Body of pancreas (tissue), 4 donors: ENCODE measurements around the gene SMARCA4. TPM values are rescaled to one million over a fixed set of nuclear protein-coding genes. Genes with fewer than 3 reads are reported as not detected.

Experiments used
- ATAC-seq: fragments of 150-250 bp; one replicate; pipeline ENCODE4 v1.9.1; 2016
- DNase-seq, 4 donors: peaks; one replicate each; pipeline ENCODE4 v3.0.0-alpha.2; 2019
- H3K27ac ChIP-seq, 4 donors: fragments of 200-600 bp; sonication (generic); 1 replicate in 3 of 4; 2 replicates in 1 of 4; pipeline versions ENCODE4 v1.5.1 to v1.6.1; 2016 to 2019; ENCODE audit warnings: mild to moderate bottlenecking in 1 of 4, mixed read lengths in 1 of 4, moderate library complexity in 1 of 4
- H3K27me3 ChIP-seq, 2 donors: fragments of 200-600 bp; sonication (generic); one replicate each; pipeline ENCODE4 v1.6.0; 2016; ENCODE audit warnings: mild to moderate bottlenecking in 1 of 2
- H3K36me3 ChIP-seq, 2 donors: fragments of 200-600 bp; sonication (generic); replicated peaks in 1 of 2; 2 replicates each; pipeline ENCODE4 v1.5.1; 2016; ENCODE audit warnings: low read depth in 2 of 2; ENCODE audit not compliant: insufficient read depth in 1 of 2
- H3K4me1 ChIP-seq: fragments of 200-600 bp; sonication (generic); one replicate; pipeline ENCODE4 v1.6.0; 2016
- H3K4me3 ChIP-seq, 2 donors: fragments of 200-600 bp; sonication (generic); 1 replicate in 1 of 2; 2 replicates in 1 of 2; pipeline ENCODE4 v1.5.1; 2016 to 2019
- H3K9me3 ChIP-seq, 3 donors: fragments of 200-600 bp; sonication (generic); 1 replicate in 2 of 3; 2 replicates in 1 of 3; pipeline ENCODE4 v1.5.1; 2016
- POLR2A ChIP-seq, 3 donors: fragments of 450-650 bp; IDR thresholded peaks; one replicate each; pipeline ENCODE4 v1.6.1; 2016; ENCODE audit warnings: antibody characterized with exemption in 3 of 3, mild to moderate bottlenecking in 2 of 3
- WGBS, 2 donors: methylation state at CpG; one replicate each; pipeline ENCODE4 v1.1.5; 2017; 5-methylcytosine and 5-hydroxymethylcytosine counted together
- intact Hi-C: fragments of 100-400 bp; cut with DNase I; formaldehyde crosslinking; loops from one replicate; pipeline ENCODE4 v1.15.1; 2023
- total RNA-seq, 2 donors: library from RNA; depleted of rRNA; stranded (reverse); fragments of >200 nt; gene quantifications; one replicate each; pipeline ENCODE4 v1.1.0, GENCODE V29; 2016
- TF ChIP-seq, protein P1 (sequence below), 7 experiments: fragments of 450-650 bp in 4 of 7; fragments of 200-600 bp in 3 of 7; sonication (generic) in 3 of 7; IDR thresholded peaks; one replicate each; pipeline ENCODE4 v1.5.1; 2016 to 2019; ENCODE audit warnings: antibody characterized with exemption in 7 of 7

The SMARCA4 gene
- total RNA-seq, 2 donors from 2014 or later = 56.3 to 120 TPM

- intact Hi-C loops = loop anchor here (10.0 kb wide), 1 partner anchor 445 kb away; no protein-coding TSS in a partner anchor
- Histone ChIP-seq H3K27ac (no peak overlapping the region), H3K27me3 (no peaks in the 10 kb centered on the region), H3K4me3 (no peak overlapping the region), H3K36me3 (peaks cover 2 to 34% of the 10 kb centered on the region in 2 donors), H3K4me1 (no peaks in the 10 kb centered on the region), H3K9me3 (no peaks in the 10 kb centered on the region)
- ATAC-seq = no peak
- WGBS, 2 donors = 95 to 100% methylated on average over 1 to 9 of the region's 9 CpGs
- no peak for DNase-seq
- TF ChIP-seq, protein P1, sequence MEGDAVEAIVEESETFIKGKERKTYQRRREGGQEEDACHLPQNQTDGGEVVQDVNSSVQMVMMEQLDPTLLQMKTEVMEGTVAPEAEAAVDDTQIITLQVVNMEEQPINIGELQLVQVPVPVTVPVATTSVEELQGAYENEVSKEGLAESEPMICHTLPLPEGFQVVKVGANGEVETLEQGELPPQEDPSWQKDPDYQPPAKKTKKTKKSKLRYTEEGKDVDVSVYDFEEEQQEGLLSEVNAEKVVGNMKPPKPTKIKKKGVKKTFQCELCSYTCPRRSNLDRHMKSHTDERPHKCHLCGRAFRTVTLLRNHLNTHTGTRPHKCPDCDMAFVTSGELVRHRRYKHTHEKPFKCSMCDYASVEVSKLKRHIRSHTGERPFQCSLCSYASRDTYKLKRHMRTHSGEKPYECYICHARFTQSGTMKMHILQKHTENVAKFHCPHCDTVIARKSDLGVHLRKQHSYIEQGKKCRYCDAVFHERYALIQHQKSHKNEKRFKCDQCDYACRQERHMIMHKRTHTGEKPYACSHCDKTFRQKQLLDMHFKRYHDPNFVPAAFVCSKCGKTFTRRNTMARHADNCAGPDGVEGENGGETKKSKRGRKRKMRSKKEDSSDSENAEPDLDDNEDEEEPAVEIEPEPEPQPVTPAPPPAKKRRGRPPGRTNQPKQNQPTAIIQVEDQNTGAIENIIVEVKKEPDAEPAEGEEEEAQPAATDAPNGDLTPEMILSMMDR (IDR thresholded peaks at IDR 0.05) = no peak
- TF ChIP-seq POLR2A (IDR thresholded peaks at IDR 0.05) = no peak
Observed at GRCh38 chr19:11010041-11010440, 49.2 kb downstream of the SMARCA4 start.

DNA sequence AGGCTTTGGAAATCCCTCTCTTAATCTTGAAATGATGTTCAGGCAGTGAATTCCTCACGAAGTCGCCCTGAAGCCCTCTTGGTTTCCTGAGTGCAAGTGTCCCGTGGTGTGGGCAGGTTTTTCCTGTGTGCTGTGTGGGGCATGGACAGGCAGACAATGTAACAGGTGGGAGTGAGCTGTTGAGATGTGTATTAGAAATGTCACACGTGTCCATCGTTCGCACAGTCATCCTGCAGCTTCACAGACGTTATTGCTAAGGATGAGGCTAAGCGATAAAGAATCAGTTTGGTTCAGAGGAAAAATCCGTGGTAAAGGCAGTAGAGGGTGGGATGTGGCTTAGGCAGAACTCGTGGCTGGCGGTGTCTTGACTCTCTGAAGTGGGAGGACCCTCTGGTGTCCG lies 51.7 kb downstream of the SMARCA4 start:
- no peak for TF ChIP-seq POLR2A (IDR thresholded peaks at IDR 0.05)
- TF ChIP-seq, protein P1 (IDR thresholded peaks at IDR 0.05) = no peak
- H3K9me3 ChIP-seq = no peaks in the 10 kb centered on the region
- intact Hi-C loops = loop anchor here (10.0 kb wide), 1 partner anchor 442 kb away; no protein-coding TSS in a partner anchor
- H3K27me3 ChIP-seq = no peaks in the 10 kb centered on the region
- H3K4me3 ChIP-seq = no peak overlapping the region
- H3K4me1 ChIP-seq = no peaks in the 10 kb centered on the region
- DNase-seq = no peak
- 87% methylated on average over 12 of the region's 12 CpGs for WGBS, 2 donors
- ATAC-seq = no peak
- H3K36me3 ChIP-seq = peaks cover 7 to 37% of the 10 kb centered on the region in 2 donors
- no peak overlapping the region for H3K27ac ChIP-seq

DNA sequence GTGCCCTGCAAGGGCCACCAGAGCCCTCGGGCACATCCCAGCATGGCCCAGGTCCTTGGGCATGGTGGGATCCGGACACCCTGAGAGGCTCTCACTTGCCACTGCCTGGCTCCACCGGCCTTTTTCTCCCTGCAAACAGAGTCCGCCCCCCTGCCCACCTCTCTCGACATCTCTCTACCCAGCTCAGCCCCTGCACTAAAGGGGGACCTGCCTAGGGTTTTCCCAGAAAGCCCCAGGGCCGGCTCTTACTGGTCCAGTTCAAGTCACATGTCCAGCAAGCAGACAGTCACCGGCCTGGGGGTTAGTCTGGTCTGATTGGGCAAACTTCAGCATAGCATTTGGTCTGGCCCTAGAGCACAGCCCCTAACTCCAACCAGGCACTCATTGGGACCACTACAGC lies 52.9 kb downstream of the SMARCA4 start:
- DNase-seq = no peak
- H3K4me3 ChIP-seq = no peak overlapping the region
- no peak overlapping the region for H3K27ac ChIP-seq
- WGBS, 2 donors = 92 to 100% methylated on average over 2 to 7 of the region's 7 CpGs
- H3K27me3 ChIP-seq = no peaks in the 10 kb centered on the region
- no peak for TF ChIP-seq POLR2A (IDR thresholded peaks at IDR 0.05)
- TF ChIP-seq, protein P1 (IDR thresholded peaks at IDR 0.05) = no peak
- no peaks in the 10 kb centered on the region for H3K4me1 ChIP-seq
- ATAC-seq = no peak
- H3K9me3 ChIP-seq = no peaks in the 10 kb centered on the region
- intact Hi-C loops = loop anchor here (10.0 kb wide), 1 partner anchor 441 kb away; no protein-coding TSS in a partner anchor
- H3K36me3 ChIP-seq = peaks cover 7 to 33% of the 10 kb centered on the region in 2 donors

GRCh38 chr19:11014403-11014911 lies 53.6 kb downstream of the SMARCA4 start:
- Histone ChIP-seq H3K36me3 (peaks cover 7 to 38% of the 10 kb centered on the region in 2 donors), H3K4me1 (no peaks in the 10 kb centered on the region), H3K4me3 (no peak overlapping the region), H3K9me3 (no peaks in the 10 kb centered on the region), H3K27me3 (no peaks in the 10 kb centered on the region), H3K27ac (no peak overlapping the region)
- TF ChIP-seq, protein P1 (IDR thresholded peaks at IDR 0.05) = no peak
- no peak for TF ChIP-seq POLR2A (IDR thresholded peaks at IDR 0.05)
- DNase-seq (no peak), ATAC-seq (no peak)
- intact Hi-C loops = loop anchor here (10.0 kb wide), 1 partner anchor 440 kb away; no protein-coding TSS in a partner anchor
- 88 to 91% methylated on average over 10 to 12 of the region's 12 CpGs for WGBS, 2 donors

DNA sequence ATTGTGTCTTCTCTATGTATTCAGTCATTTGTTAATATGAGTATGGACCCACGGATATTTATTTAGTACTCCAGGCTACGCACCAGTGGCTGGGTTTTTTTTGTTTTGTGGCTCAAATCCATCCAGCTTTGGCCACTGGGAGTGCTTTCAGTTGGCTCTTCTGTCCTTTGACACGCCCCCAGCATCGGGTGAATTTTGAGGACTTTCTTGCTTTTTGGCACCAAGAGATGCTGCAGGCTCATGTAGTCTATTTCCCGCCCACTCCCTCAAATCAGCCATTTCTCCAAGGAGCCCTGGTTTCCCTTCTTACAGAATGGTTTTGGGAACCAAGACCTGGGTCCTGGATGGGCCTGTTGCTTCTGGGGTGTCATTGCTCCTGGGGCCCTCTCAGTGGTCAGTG lies 55.8 kb downstream of the SMARCA4 start:
- intact Hi-C loops = loop anchor here (10.0 kb wide), 1 partner anchor 438 kb away; no protein-coding TSS in a partner anchor
- H3K4me1 ChIP-seq = no peaks in the 10 kb centered on the region
- TF ChIP-seq POLR2A (IDR thresholded peaks at IDR 0.05) = no peak
- TF ChIP-seq, protein P1 (IDR thresholded peaks at IDR 0.05) = no peak
- WGBS, 2 donors = 84 to 86% methylated on average over 5 of the region's 5 CpGs
- no peak for ATAC-seq
- H3K27me3 ChIP-seq = no peaks in the 10 kb centered on the region
- no peak overlapping the region for H3K4me3 ChIP-seq
- DNase-seq = no peak
- no peaks in the 10 kb centered on the region for H3K9me3 ChIP-seq
- H3K36me3 ChIP-seq = peaks cover 9 to 42% of the 10 kb centered on the region in 2 donors
- no peak overlapping the region for H3K27ac ChIP-seq
